ENCODE data around the gene GAP43.

The GAP43 gene

DNA sequence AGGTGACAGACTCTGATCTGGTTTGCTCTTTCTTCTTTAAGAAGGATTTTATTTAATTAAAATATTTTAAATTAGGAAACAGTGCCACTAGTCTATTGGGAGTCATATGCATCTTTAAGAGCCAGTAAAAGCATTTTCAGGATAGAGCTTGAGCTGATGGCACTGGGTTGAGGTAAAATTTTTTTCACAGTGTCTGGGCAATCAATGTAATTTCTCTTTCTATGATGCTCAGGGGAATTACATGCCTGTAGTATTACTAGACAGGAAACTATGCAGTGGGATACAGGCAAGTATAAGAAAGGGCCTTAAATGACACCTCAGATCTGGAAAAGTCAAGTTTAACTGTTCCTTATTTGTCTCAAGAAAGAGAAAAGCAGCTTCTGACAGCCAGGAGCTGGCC is 76.4 kb downstream of the GAP43 start:
- no peaks in the 10 kb centered on the region for H3K27me3 ChIP-seq (ENCODE audit: low read depth, low read length)
- no peak overlapping the region for H3K4me3 ChIP-seq (ENCODE audit: low read length)
- H3K4me2 ChIP-seq (ENCODE audit: low read length): no peak overlapping the region
- H3K36me3 ChIP-seq (replicated peaks; ENCODE audit: low read depth, low read length): peaks cover 11% of the 10 kb centered on the region
- no peaks in the 10 kb centered on the region for H3K79me2 ChIP-seq (ENCODE audit: low read length)
- H2AFZ ChIP-seq (ENCODE audit: low read depth, low read length): no peak overlapping the region
- H3K4me1 ChIP-seq (ENCODE audit: low read length): peaks cover 20% of the 10 kb centered on the region
- H4K20me1 ChIP-seq (ENCODE audit: insufficient read depth, low read length): no peaks in the 10 kb centered on the region
- peaks cover 12% of the 10 kb centered on the region for H3K9me3 ChIP-seq (ENCODE audit: insufficient read depth, low read length)
- H3K9ac ChIP-seq (ENCODE audit: low read length): no peak overlapping the region
- no peak for TF ChIP-seq EZH2phosphoT487 (IDR thresholded peaks at IDR 0.05; ENCODE audit: low read depth)
- TF ChIP-seq, protein P1, sequence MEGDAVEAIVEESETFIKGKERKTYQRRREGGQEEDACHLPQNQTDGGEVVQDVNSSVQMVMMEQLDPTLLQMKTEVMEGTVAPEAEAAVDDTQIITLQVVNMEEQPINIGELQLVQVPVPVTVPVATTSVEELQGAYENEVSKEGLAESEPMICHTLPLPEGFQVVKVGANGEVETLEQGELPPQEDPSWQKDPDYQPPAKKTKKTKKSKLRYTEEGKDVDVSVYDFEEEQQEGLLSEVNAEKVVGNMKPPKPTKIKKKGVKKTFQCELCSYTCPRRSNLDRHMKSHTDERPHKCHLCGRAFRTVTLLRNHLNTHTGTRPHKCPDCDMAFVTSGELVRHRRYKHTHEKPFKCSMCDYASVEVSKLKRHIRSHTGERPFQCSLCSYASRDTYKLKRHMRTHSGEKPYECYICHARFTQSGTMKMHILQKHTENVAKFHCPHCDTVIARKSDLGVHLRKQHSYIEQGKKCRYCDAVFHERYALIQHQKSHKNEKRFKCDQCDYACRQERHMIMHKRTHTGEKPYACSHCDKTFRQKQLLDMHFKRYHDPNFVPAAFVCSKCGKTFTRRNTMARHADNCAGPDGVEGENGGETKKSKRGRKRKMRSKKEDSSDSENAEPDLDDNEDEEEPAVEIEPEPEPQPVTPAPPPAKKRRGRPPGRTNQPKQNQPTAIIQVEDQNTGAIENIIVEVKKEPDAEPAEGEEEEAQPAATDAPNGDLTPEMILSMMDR (IDR thresholded peaks at IDR 0.05; ENCODE audit: low read depth, low read length): no peak
- H3K27ac ChIP-seq (ENCODE audit: low read length): no peak overlapping the region

DNA sequence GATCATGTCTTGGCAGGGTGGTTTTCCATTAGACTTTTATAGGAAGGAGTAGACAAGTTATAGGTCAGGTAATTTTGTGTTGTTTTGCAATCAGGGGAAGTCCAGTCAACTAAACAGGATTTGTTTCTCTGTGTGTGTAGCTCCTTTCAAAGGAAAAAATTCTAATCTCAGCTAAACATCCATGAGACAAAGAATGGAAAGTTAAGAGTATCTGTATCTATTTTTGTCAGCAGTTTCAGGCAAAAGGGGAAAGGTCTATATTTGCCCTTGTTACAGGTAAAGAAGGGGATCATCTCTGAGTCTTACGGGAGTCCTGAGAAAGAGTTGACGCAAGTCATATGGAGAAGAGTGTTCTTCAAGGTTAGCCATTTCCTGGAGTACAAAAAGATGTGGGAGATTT is 79.3 kb downstream of the GAP43 start:
- Histone ChIP-seq H4K20me1 (ENCODE audit: insufficient read depth, low read length) (no peaks in the 10 kb centered on the region), H3K9me3 (ENCODE audit: insufficient read depth, low read length) (peaks cover 12% of the 10 kb centered on the region), H3K4me1 (ENCODE audit: low read length) (peaks cover 38% of the 10 kb centered on the region), H3K79me2 (ENCODE audit: low read length) (no peaks in the 10 kb centered on the region), H3K27me3 (ENCODE audit: low read depth, low read length) (no peaks in the 10 kb centered on the region), H3K4me3 (ENCODE audit: low read length) (no peak overlapping the region), H3K4me2 (ENCODE audit: low read length) (no peak overlapping the region), H3K9ac (ENCODE audit: low read length) (no peak overlapping the region), H3K36me3 (replicated peaks; ENCODE audit: low read depth, low read length) (peaks cover 11% of the 10 kb centered on the region), H3K27ac (ENCODE audit: low read length) (no peak overlapping the region), H2AFZ (ENCODE audit: low read depth, low read length) (no peak overlapping the region)
- TF ChIP-seq EZH2phosphoT487 (IDR thresholded peaks at IDR 0.05; ENCODE audit: low read depth): no peak
- TF ChIP-seq, protein P1 (IDR thresholded peaks at IDR 0.05; ENCODE audit: low read depth, low read length): no peak

DNA sequence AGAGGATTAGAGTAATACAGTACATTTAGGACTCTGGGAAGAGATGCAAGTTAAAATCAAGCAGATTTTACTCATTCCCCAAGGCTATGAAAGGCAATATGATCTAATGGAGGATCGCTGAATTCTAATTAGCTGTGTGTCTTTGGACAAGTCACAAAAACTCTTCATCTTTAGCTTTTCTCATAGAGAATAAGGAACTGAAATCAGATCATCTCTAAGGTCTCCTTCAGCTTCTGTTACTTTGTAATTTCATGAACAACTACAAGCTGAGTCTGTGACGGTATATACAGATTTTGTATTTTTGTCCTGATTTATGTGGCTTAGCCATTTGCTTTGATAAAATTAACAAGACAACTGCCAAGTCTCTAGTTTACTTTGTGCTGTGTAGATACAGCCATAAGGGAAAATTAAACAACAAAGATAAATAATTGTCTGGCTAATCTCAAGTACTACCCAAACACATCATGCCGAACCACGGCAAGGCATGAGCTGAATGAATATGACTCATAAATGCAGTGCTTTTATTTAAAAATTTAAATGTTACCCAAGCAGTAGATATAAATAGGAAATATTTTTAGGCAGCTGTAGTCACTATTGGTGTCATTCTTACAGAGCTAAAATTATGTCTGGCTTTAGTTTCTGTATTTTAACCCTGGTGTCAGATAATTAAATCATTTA is 81.5 kb downstream of the GAP43 start:
- TF ChIP-seq EZH2phosphoT487 (IDR thresholded peaks at IDR 0.05; ENCODE audit: low read depth): no peak
- TF ChIP-seq, protein P1 (IDR thresholded peaks at IDR 0.05; ENCODE audit: low read depth, low read length): no peak
- Histone ChIP-seq H3K79me2 (ENCODE audit: low read length) (no peaks in the 10 kb centered on the region), H3K4me1 (ENCODE audit: low read length) (peaks cover 45% of the 10 kb centered on the region), H3K27ac (ENCODE audit: low read length) (peak overlapping the region; percentile 84), H3K4me3 (ENCODE audit: low read length) (peak overlapping the region; percentile 58), H4K20me1 (ENCODE audit: insufficient read depth, low read length) (no peaks in the 10 kb centered on the region), H3K4me2 (ENCODE audit: low read length) (peak overlapping the region; percentile 78), H3K9ac (ENCODE audit: low read length) (peak overlapping the region; percentile 47), H3K9me3 (ENCODE audit: insufficient read depth, low read length) (peaks cover 12% of the 10 kb centered on the region), H3K36me3 (replicated peaks; ENCODE audit: low read depth, low read length) (peaks cover 11% of the 10 kb centered on the region), H2AFZ (ENCODE audit: low read depth, low read length) (peak overlapping the region; percentile 77), H3K27me3 (ENCODE audit: low read depth, low read length) (no peaks in the 10 kb centered on the region)

DNA sequence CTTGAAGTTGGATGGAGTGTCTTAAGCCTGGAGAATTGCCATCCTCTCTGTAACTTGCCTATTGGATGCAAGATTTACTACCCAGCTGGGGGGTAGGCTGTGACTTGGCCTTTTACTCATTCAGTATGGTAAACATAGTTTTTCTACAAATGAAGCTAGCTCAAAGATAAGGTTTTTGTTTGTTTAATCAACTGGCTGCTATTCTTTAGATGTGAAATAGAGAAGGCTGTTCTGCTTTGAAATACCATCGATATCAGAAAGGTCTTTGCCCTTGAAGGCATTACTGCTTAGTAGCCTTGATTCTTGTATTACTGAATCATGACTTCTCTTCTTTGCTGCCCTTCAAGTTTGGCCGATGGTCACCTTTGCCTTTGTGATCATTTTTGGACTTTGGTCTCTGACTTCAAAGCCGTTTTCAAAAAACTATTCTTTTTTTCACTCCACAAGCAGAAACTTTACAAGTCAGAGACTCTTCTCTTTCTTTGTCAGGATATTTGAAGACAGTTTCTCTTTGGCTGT is 83.1 kb downstream of the GAP43 start:
- no peak for TF ChIP-seq EZH2phosphoT487 (IDR thresholded peaks at IDR 0.05; ENCODE audit: low read depth)
- TF ChIP-seq, protein P1 (IDR thresholded peaks at IDR 0.05; ENCODE audit: low read depth, low read length): no peak
- Histone ChIP-seq H3K9me3 (ENCODE audit: insufficient read depth, low read length) (peaks cover 12% of the 10 kb centered on the region), H4K20me1 (ENCODE audit: insufficient read depth, low read length) (no peaks in the 10 kb centered on the region), H3K9ac (ENCODE audit: low read length) (no peak overlapping the region), H3K79me2 (ENCODE audit: low read length) (no peaks in the 10 kb centered on the region), H3K27ac (ENCODE audit: low read length) (no peak overlapping the region), H3K4me2 (ENCODE audit: low read length) (no peak overlapping the region), H3K36me3 (replicated peaks; ENCODE audit: low read depth, low read length) (peaks cover 11% of the 10 kb centered on the region), H3K4me1 (ENCODE audit: low read length) (peaks cover 46% of the 10 kb centered on the region), H2AFZ (ENCODE audit: low read depth, low read length) (no peak overlapping the region), H3K4me3 (ENCODE audit: low read length) (no peak overlapping the region), H3K27me3 (ENCODE audit: low read depth, low read length) (no peaks in the 10 kb centered on the region)

All from OCI-LY3 (cell line).